Spleen (tissue), 11 donors: ENCODE data around the gene CPNE1. TPM values are rescaled to one million over a fixed set of nuclear protein-coding genes. Genes with fewer than 3 reads are reported as not detected.

ENCODE experiments used
- DNase-seq: peaks from one replicate; pipeline ENCODE4 v3.0.0-alpha.2; 2020
- H3K27ac ChIP-seq, 8 donors: fragments of 200-600 bp; sonication (generic) in 7 of 8; 1 replicate in 4 of 8; 2 replicates in 4 of 8; pipeline versions ENCODE4 v1.5.0 to v1.8.0; 2016 to 2021; ENCODE audit warnings: inconsistent platforms in 4 of 8, mild to moderate bottlenecking in 4 of 8, moderate library complexity in 1 of 8
- H3K27me3 ChIP-seq, 7 donors: fragments of 200-600 bp; sonication (generic) in 6 of 7; replicated peaks in 1 of 7; 1 replicate in 4 of 7; 2 replicates in 3 of 7; pipeline versions ENCODE4 v1.5.0 to v1.8.0; 2016 to 2021; ENCODE audit warnings: inconsistent platforms in 3 of 7, mild to moderate bottlenecking in 1 of 7
- H3K36me3 ChIP-seq, 6 donors: fragments of 200-600 bp; sonication (generic) in 5 of 6; 1 replicate in 4 of 6; 2 replicates in 2 of 6; pipeline versions ENCODE4 v1.5.0 to v1.8.0; 2016 to 2021; ENCODE audit warnings: inconsistent platforms in 2 of 6
- H3K4me1 ChIP-seq, 6 donors: fragments of 200-600 bp; sonication (generic) in 5 of 6; 1 replicate in 3 of 6; 2 replicates in 3 of 6; pipeline versions ENCODE4 v1.5.0 to v1.8.0; 2016 to 2021; ENCODE audit warnings: inconsistent platforms in 3 of 6
- H3K4me3 ChIP-seq, 8 donors: fragments of 200-600 bp; sonication (generic) in 7 of 8; 1 replicate in 4 of 8; 2 replicates in 4 of 8; pipeline versions ENCODE4 v1.5.0 to v1.8.0; 2016 to 2021; ENCODE audit warnings: inconsistent platforms in 4 of 8, mild to moderate bottlenecking in 4 of 8, moderate library complexity in 2 of 8
- H3K9me3 ChIP-seq, 8 donors: fragments of 200-600 bp; sonication (generic) in 7 of 8; 1 replicate in 4 of 8; 2 replicates in 4 of 8; pipeline versions ENCODE4 v1.5.0 to v1.8.0; 2016 to 2021; ENCODE audit warnings: inconsistent platforms in 4 of 8
- CTCF ChIP-seq, 11 experiments: fragments of 200-600 bp in 7 of 11; fragments of 450-650 bp in 4 of 11; sonication (generic) in 4 of 11; IDR thresholded peaks in 8 of 11; conservative IDR thresholded peaks in 3 of 11; 1 replicate in 7 of 11; 2 replicates in 4 of 11; pipeline versions ENCODE4 v1.4.0 to v1.8.0; 2016 to 2021; ENCODE audit warnings: antibody characterized with exemption in 11 of 11, inconsistent platforms in 4 of 11, mild to moderate bottlenecking in 1 of 11
- POLR2A ChIP-seq, 3 donors: fragments of 450-650 bp; IDR thresholded peaks; one replicate each; pipeline ENCODE4 v1.5.1; 2017; ENCODE audit warnings: antibody characterized with exemption in 3 of 3, mild to moderate bottlenecking in 1 of 3
- POLR2AphosphoS5 ChIP-seq, 3 donors: sonication (generic); formaldehyde crosslinking; IDR thresholded peaks; one replicate each; pipeline ENCODE4 v1.5.1; 2017; ENCODE audit warnings: antibody characterized with exemption in 3 of 3
- WGBS, 5 donors: extraction: QIAGEN DNeasy Blood & Tissue Kit in 3 of 5; methylation state at CpG; one replicate each; pipeline versions ENCODE4 v1.1.5 to v1.1.7; 2013 to 2018; 5-methylcytosine and 5-hydroxymethylcytosine counted together
- intact Hi-C: fragments of 100-400 bp; cut with DNase I; formaldehyde crosslinking; loops from one replicate; pipeline ENCODE4 v1.15.0; 2023; ENCODE audit warnings: low total_unique reads
- polyA plus RNA-seq, 3 donors: library from polyadenylated mRNA; stranded (reverse); fragments of 200-250 nt; gene quantifications; one replicate each; pipeline ENCODE4 v1.2.1, GENCODE V29; 2013
- total RNA-seq, 7 donors: library from RNA; depleted of rRNA in 3 of 7; stranded (reverse); fragments of >200 nt in 3 of 7; fragmentation: NEBNext Ultra II Directional in 4 of 7; extraction: Animal tissue kit (Norgen Biotek cat#: 25700) in 4 of 7; gene quantifications; one replicate each; pipeline versions ENCODE4 v1.1.0 to v1.2.1, GENCODE V29; 2016 to 2021
- donor health status: healthy with polysubstance abuse.
- donor health status: DM: no; HTN: no; CAD: no; lungs with moderate emphysema.
- donor health status: DM: no; HTN: no; CAD: no.
- donor health status: Bipolar disorder and iron deficiency.
- donor health status: healthy.
- donor health status: DM: no; HTN: no; CAD: no.
- donor health status: DM: yes; HTN: yes; CAD: no.

Gene CPNE1
- total and polyA plus RNA-seq, 10 donors, result 93.9 to 247 (median 221) TPM

GRCh38 chr20:35620818-35621559 is 43.7 kb downstream of the CPNE1 start:
- DNase-seq, result peak; percentile 72
- peaks cover 0 to 39% (median 16%) of the 10 kb centered on the region in 6 donors for H3K36me3 ChIP-seq
- peak overlapping the region in 5 of 8 donors; percentile 2 to 68 (median 42) for H3K27ac ChIP-seq
- WGBS, 5 donors, result 81 to 89% (median 88%) methylated on average over 8 to 11 of the region's 11 CpGs
- peaks cover 0 to 20% (median 0%) of the 10 kb centered on the region in 7 donors for H3K27me3 ChIP-seq
- intact Hi-C loops, result loop anchor here (10.0 kb wide), 1 partner anchor 156 kb away; no protein-coding TSS in a partner anchor
- no peak overlapping the region for H3K4me3 ChIP-seq
- H3K9me3 ChIP-seq, result no peaks in the 10 kb centered on the region
- peaks cover 16 to 54% (median 39%) of the 10 kb centered on the region in 6 donors for H3K4me1 ChIP-seq
- TF ChIP-seq POLR2A (IDR thresholded peaks at IDR 0.05) (no peak), POLR2AphosphoS5 (IDR thresholded peaks at IDR 0.05) (peak in 2 of 3 donors; percentile 17 to 31)

- intact Hi-C loops, result loop anchor here (5.0 to 10.0 kb wide), 3 partner anchors 43 to 155 kb away; partner anchors contain the start of genes CPNE1, ERGIC3 and RBM12
- H3K36me3 ChIP-seq, result peaks cover 0 to 24% (median under 1%) of the 10 kb centered on the region in 6 donors
- 4 to 17% (median 5%) methylated on average over 12 to 49 of the region's 49 CpGs for WGBS, 5 donors
- no peak for TF ChIP-seq POLR2A (IDR thresholded peaks at IDR 0.05)
- peak; percentile 66 to 87 (median 74) for TF ChIP-seq POLR2AphosphoS5 (IDR thresholded peaks at IDR 0.05)
- peak in 9 of 11 experiments; percentile 26 to 64 (median 51) for TF ChIP-seq CTCF (IDR thresholded peaks at IDR 0.05 in 8 of 11, conservative IDR thresholded peaks at IDR 0.05 in 3 of 11)
- peak overlapping the region in 5 of 8 donors; percentile 21 to 96 (median 51) for H3K27ac ChIP-seq
- peaks cover 0 to 20% (median 0%) of the 10 kb centered on the region in 7 donors for H3K27me3 ChIP-seq
- H3K4me1 ChIP-seq, result peaks cover 23 to 64% (median 47%) of the 10 kb centered on the region in 6 donors
- H3K4me3 ChIP-seq, result peak overlapping the region; percentile 41 to 81 (median 46)
- no peaks in the 10 kb centered on the region for H3K9me3 ChIP-seq
- peak; percentile 94 for DNase-seq
Measured at GRCh38 chr20:35619196-35620095, 45.3 kb downstream of the CPNE1 start.

- intact Hi-C loops, result loop anchor here (5.0 to 10.0 kb wide), 2 partner anchors 44 to 74 kb away; partner anchors contain the start of genes CPNE1, ERGIC3 and RBM12
- H3K4me3 ChIP-seq, result peak overlapping the region; percentile 41 to 81 (median 46)
- peak overlapping the region in 5 of 8 donors; percentile 21 to 96 (median 51) for H3K27ac ChIP-seq
- TF ChIP-seq CTCF (IDR thresholded peaks at IDR 0.05 in 8 of 11, conservative IDR thresholded peaks at IDR 0.05 in 3 of 11), result no peak
- peak in 1 of 3 donors; percentile 14 for TF ChIP-seq POLR2AphosphoS5 (IDR thresholded peaks at IDR 0.05)
- no peak for TF ChIP-seq POLR2A (IDR thresholded peaks at IDR 0.05)
- H3K4me1 ChIP-seq, result peaks cover 23 to 65% (median 47%) of the 10 kb centered on the region in 6 donors
- peak; percentile 84 for DNase-seq
- H3K9me3 ChIP-seq, result no peaks in the 10 kb centered on the region
- WGBS, 5 donors, result 10 to 30% (median 12%) methylated on average over 15 to 35 of the region's 35 CpGs
- H3K27me3 ChIP-seq, result peaks cover 0 to 20% (median 0%) of the 10 kb centered on the region in 7 donors
- peaks cover 0 to 15% (median 0%) of the 10 kb centered on the region in 6 donors for H3K36me3 ChIP-seq
Measured at GRCh38 chr20:35618263-35619131, 46.2 kb downstream of the CPNE1 start.
